ENCODE data around the gene DNAJA3.

Gene DNAJA3

DNA sequence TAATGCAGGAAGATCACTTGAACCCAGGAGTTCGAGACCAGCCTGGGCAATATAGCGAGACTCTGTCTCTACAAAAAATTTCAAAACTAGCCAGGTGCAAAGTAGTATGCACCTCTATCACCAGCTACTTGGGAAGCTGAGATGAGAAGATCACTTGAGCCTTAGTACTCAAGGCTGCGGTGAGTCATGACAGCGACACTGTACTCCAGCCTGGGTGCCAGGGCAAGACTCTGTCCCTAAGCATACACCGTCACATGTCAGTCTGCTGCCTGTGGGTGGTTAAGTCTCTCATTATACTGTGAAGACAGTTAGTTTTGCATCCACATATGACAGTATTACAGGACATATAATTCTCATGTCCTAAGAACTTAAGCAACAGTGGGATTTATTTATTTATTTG, 27.0 kb downstream of the DNAJA3 start:
- no peaks in the 10 kb centered on the region for H3K9me3 Mint-ChIP-seq
- H3K27ac Mint-ChIP-seq: no peak overlapping the region
- H3K27me3 Mint-ChIP-seq (ENCODE audit: low read depth): no peaks in the 10 kb centered on the region
- no peak overlapping the region for H3K4me3 Mint-ChIP-seq
- no peaks in the 10 kb centered on the region for H3K4me1 Mint-ChIP-seq (ENCODE audit: low read depth)
- H3K36me3 Mint-ChIP-seq (ENCODE audit: low read depth): peaks cover 38% of the 10 kb centered on the region
- DNase-seq (ENCODE audit: low spot score): no peak

DNA sequence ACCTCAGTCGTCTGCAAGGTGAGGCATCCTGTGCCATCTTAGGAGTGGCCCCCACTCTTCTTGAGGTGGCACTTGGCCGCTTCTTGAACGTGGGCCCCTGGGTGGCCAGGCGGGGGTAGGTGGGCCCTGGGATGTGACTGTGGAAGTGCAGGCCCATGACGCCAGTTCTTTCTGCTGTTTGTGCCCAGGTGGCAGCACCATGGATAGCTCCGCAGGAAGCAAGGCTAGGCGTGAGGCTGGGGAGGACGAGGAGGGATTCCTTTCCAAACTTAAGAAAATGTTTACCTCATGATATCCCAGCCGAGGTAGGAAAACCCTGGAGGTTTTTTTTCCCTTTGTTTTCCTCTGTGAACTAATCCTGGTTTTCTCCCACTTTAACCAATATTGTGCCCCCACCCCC, 29.0 kb downstream of the DNAJA3 start:
- Mint-ChIP-seq H3K9me3 (no peaks in the 10 kb centered on the region), H3K27ac (no peak overlapping the region), H3K36me3 (ENCODE audit: low read depth) (peaks cover 40% of the 10 kb centered on the region), H3K27me3 (ENCODE audit: low read depth) (no peaks in the 10 kb centered on the region), H3K4me1 (ENCODE audit: low read depth) (peaks cover 7% of the 10 kb centered on the region), H3K4me3 (no peak overlapping the region)
- no peak for DNase-seq (ENCODE audit: low spot score)

DNA sequence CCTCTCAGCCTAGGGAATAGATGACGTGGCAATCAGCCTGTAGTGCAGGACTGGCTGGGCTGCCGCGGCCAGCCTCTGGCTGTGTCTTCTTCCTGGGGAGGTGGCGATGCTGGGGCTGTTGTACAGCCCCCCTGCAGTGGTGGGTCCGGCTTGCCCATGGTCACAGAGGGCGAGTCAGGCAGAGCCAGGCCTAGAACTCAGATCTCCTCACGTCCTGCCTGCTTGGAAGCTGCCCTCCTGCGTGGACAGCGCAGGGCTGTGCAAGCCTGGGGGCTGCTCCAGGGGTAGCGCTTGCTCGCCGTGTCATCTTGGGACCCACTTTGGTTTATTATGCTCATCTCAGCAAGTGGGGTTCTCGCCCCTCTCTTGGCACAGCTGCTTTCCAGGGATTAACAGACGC, 29.4 kb downstream of the DNAJA3 start:
- DNase-seq (ENCODE audit: low spot score): no peak
- Mint-ChIP-seq H3K27ac (no peak overlapping the region), H3K4me3 (no peak overlapping the region), H3K9me3 (no peaks in the 10 kb centered on the region), H3K27me3 (ENCODE audit: low read depth) (no peaks in the 10 kb centered on the region), H3K4me1 (ENCODE audit: low read depth) (peaks cover 9% of the 10 kb centered on the region), H3K36me3 (ENCODE audit: low read depth) (peaks cover 41% of the 10 kb centered on the region)

DNA sequence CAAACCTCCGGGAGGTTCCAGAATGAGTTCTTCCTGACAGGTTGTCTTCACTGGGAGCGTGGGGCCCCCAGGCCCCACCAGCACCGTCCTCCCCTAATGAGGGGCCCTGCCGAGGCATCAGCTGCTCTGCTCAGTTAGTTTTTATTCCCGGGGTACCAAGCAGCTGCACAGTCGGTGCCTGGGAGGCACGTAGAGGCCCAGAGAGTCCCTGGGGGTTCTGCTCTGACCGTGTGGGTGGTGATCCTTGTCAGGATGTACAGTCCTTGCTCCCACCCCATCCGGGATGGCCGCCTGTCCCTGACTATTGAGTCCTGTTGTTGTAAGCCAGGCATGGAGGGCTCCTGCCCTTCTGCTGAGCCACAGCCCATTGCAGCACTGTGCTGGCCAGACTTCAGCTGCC, 30.3 kb downstream of the DNAJA3 start:
- peaks cover 40% of the 10 kb centered on the region for H3K36me3 Mint-ChIP-seq (ENCODE audit: low read depth)
- H3K9me3 Mint-ChIP-seq: no peaks in the 10 kb centered on the region
- DNase-seq (ENCODE audit: low spot score): no peak
- peaks cover 9% of the 10 kb centered on the region for H3K4me1 Mint-ChIP-seq (ENCODE audit: low read depth)
- H3K4me3 Mint-ChIP-seq: no peak overlapping the region
- no peaks in the 10 kb centered on the region for H3K27me3 Mint-ChIP-seq (ENCODE audit: low read depth)
- no peak overlapping the region for H3K27ac Mint-ChIP-seq

DNA sequence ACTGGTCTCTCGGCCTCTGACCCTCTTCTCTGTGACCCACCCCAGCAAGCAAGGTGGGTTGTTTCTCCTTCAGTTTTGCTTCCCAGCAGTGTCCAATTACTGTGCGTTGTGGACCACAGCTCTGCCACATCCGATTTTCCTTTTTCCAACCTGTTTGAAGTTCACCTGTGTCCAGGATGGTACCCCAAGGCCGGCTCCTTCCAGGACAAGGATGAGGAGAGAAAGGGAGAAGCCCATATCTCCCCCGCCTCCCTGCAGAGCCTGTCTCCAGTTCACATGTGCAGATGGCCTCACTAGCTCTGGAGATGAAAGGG, 35.2 kb downstream of the DNAJA3 start:
- H3K36me3 Mint-ChIP-seq (ENCODE audit: low read depth): peaks cover 30% of the 10 kb centered on the region
- DNase-seq (ENCODE audit: low spot score): no peak
- H3K4me3 Mint-ChIP-seq: no peak overlapping the region
- no peak overlapping the region for H3K27ac Mint-ChIP-seq
- H3K27me3 Mint-ChIP-seq (ENCODE audit: low read depth): no peaks in the 10 kb centered on the region
- H3K4me1 Mint-ChIP-seq (ENCODE audit: low read depth): peaks cover 11% of the 10 kb centered on the region
- no peaks in the 10 kb centered on the region for H3K9me3 Mint-ChIP-seq

DNA sequence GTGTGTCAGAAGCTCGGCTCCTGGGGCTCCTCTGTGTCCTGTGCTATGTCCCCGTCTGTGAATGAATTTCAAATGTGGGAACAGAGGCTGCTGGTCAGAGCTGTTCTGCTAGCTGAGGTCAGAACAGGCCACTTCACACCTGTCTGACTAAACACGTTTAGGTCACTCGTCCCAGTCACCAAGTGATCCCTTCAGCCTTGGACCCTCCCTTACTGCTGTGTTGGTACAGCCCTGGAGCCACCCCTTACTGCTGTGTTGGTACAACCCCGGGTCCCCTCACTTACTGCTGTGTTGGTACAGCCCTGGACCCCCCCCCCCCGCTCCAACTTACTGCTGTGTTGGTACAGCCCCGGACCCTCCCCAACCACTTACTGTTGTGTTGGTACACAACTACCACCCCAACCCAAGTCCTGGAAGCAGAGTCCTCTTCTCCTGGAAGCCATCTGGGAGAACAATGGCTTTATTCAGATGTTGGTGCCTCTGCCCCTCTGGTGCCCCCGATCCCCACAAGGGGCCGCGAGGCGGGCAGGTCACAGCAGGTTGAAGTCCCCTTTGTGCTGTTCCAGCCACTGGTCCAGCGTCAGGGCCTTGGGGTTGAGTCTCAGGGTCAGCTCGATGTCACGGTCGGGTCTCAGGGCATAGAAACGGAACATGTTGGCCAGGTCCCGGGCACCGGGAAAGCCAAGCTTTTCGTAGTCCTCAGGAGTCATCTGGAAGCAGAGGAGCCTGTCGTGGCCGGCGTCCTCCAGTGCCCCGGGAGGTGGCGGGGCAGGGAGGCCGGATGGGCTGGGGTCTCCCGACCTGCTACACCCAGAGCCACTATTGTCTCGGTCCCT, 35.8 kb downstream of the DNAJA3 start:
- DNase-seq (ENCODE audit: low spot score): no peak
- Mint-ChIP-seq H3K4me3 (no peak overlapping the region), H3K4me1 (ENCODE audit: low read depth) (peaks cover 14% of the 10 kb centered on the region), H3K36me3 (ENCODE audit: low read depth) (peaks cover 32% of the 10 kb centered on the region), H3K27ac (no peak overlapping the region), H3K27me3 (ENCODE audit: low read depth) (no peaks in the 10 kb centered on the region), H3K9me3 (no peaks in the 10 kb centered on the region)

DNA sequence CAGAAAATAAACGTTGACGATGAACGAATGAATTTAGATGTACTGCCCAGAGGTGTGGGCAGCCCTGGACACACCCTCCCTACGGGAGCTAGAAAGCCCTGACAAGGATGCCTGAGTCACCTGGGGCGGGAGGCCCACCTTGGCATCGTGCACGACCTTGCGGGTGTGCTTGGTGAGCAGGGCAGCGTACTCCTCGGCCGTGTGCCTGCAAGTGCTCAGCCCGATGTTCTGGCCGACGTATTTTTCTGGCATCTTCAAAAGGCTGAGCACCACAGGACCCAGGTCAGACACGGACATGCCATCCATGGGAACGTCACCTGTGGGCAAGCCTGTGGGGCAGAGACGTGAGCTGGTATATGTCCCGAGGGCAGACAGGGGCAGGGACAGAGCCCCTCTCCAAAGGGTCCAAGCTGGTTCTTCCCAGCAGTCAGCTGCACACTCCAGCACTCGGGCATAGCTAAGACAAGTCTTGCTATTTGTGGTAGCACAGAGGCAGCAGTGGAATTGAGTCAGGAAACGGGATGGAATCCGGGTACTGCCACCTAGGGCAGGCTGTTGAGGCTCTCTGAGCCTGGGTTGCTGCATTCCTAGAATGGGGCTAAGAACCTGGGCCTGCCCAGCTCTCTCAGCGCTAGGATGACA, 38.0 kb downstream of the DNAJA3 start:
- H3K27me3 Mint-ChIP-seq (ENCODE audit: low read depth): no peaks in the 10 kb centered on the region

DNA sequence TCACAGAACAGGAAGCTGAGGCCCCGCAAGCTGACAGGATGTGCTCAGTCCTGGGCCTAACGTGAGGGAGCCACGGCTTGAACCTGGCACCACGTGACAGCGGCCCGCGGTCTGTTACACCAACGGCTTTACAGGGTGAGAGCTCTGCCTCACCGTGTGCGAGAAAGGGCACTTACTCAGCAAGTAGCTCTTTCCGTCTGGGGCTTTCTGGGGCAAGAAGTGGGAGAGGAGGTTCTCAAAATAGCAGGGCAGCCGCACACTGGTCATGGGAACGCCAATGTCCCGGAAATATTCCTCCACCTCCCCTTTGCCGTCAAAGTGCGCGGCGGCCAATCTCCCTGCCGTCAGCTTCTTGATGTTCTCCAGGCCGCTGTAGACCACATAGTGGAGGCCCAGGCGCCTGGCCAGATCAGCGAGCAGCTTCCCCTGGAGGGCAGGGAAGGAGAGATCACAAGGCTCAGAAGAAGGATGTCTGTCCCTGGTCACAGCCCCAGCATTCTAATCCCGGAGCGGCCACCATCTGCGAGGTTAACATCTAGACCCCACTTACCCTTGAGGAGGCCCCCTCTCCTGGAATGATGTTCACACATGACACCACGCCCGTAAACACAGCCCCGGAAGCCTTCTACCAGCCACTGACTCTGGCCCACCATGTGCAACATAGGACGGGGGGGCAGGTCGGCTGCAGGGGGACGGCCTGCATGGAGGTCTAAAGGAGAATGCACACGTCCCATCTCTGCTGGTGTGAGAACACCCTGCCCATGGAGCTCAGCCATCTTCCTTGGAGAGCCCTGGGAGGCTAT, 40.5 kb downstream of the DNAJA3 start:
- no peaks in the 10 kb centered on the region for H3K9me3 Mint-ChIP-seq
- no peak overlapping the region for H3K4me3 Mint-ChIP-seq
- DNase-seq (ENCODE audit: low spot score): no peak
- peaks cover 21% of the 10 kb centered on the region for H3K36me3 Mint-ChIP-seq (ENCODE audit: low read depth)
- no peaks in the 10 kb centered on the region for H3K27me3 Mint-ChIP-seq (ENCODE audit: low read depth)
- H3K4me1 Mint-ChIP-seq (ENCODE audit: low read depth): peaks cover 5% of the 10 kb centered on the region
- H3K27ac Mint-ChIP-seq: peak overlapping the region; percentile 68

More for the DNA sequence above, 38.0 kb downstream of the DNAJA3 start:
- H3K36me3 Mint-ChIP-seq (ENCODE audit: low read depth): peaks cover 33% of the 10 kb centered on the region
- H3K27ac Mint-ChIP-seq: no peak overlapping the region
- no peaks in the 10 kb centered on the region for H3K9me3 Mint-ChIP-seq
- H3K4me1 Mint-ChIP-seq (ENCODE audit: low read depth): peaks cover 14% of the 10 kb centered on the region
- DNase-seq (ENCODE audit: low spot score): no peak
- no peak overlapping the region for H3K4me3 Mint-ChIP-seq

DNA sequence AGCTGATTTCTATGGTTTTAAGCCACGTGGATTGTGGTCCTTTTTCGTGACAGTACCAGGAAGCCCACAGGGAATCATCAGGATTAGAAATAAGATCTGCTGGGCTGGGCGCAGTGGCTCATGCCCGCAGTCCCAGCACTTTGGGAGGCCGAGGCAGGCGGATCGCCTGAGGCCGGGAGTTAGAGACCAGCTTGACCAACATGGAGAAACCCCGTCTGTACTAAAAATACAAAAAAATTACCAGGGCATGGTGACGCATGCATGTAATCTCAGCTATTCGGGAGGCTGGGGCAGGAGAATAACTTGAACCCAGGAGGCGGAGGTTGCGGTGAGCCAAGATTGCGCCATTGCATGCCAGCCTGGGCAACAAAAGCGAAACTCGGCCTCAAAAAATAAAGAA, 42.2 kb downstream of the DNAJA3 start:
- H3K4me3 Mint-ChIP-seq: no peak overlapping the region
- H3K36me3 Mint-ChIP-seq (ENCODE audit: low read depth): peaks cover 23% of the 10 kb centered on the region
- H3K27me3 Mint-ChIP-seq (ENCODE audit: low read depth): no peaks in the 10 kb centered on the region
- no peak for DNase-seq (ENCODE audit: low spot score)
- peaks cover 7% of the 10 kb centered on the region for H3K4me1 Mint-ChIP-seq (ENCODE audit: low read depth)
- no peaks in the 10 kb centered on the region for H3K9me3 Mint-ChIP-seq
- no peak overlapping the region for H3K27ac Mint-ChIP-seq

DNA sequence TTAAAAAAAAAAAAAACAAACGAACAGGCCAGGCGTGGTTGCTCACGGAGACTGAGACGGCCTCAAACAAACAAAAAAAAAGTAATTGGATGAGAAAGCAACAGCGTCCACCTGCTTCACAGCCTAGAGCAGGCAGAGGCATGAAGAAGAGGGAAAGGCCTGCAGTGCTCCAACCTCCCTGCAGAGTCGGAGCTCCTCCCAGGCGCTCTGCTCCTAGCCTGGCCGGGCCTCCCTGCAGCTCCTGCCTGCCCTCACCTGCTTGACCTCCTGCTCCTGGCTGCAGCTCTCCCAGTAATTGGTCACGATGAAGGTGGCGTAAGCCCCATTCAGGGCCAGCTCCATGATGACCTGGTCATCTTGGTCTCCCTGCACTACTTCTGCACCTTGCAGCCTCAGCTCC, 43.3 kb downstream of the DNAJA3 start:
- H3K27me3 Mint-ChIP-seq (ENCODE audit: low read depth): no peaks in the 10 kb centered on the region
- no peak overlapping the region for H3K4me3 Mint-ChIP-seq
- H3K36me3 Mint-ChIP-seq (ENCODE audit: low read depth): peaks cover 24% of the 10 kb centered on the region
- peaks cover 10% of the 10 kb centered on the region for H3K4me1 Mint-ChIP-seq (ENCODE audit: low read depth)
- no peaks in the 10 kb centered on the region for H3K9me3 Mint-ChIP-seq
- no peak for DNase-seq (ENCODE audit: low spot score)
- no peak overlapping the region for H3K27ac Mint-ChIP-seq

DNA sequence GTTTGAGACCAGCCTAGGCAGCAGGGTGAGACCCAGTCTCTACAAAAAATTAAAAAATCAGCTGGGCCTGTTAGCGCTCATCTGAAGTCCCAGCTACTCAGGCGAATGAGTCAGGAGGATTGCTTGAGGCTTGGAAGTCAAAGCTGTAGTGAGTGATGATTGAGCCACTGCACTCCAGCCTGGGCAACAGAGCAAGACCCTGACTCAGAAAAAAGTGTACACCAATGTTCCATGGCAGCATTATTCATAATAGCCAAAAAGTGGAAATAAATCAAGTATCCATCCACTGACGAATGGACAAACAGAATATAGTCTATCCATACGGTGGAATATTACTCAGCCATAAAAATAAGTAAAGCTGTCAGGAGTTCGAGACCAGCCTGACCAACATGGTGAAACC, 46.2 kb downstream of the DNAJA3 start:
- Mint-ChIP-seq H3K9me3 (no peaks in the 10 kb centered on the region), H3K4me3 (no peak overlapping the region), H3K36me3 (ENCODE audit: low read depth) (peaks cover 12% of the 10 kb centered on the region), H3K27ac (no peak overlapping the region), H3K27me3 (ENCODE audit: low read depth) (no peaks in the 10 kb centered on the region), H3K4me1 (ENCODE audit: low read depth) (peaks cover 12% of the 10 kb centered on the region)
- DNase-seq (ENCODE audit: low spot score): no peak

DNA sequence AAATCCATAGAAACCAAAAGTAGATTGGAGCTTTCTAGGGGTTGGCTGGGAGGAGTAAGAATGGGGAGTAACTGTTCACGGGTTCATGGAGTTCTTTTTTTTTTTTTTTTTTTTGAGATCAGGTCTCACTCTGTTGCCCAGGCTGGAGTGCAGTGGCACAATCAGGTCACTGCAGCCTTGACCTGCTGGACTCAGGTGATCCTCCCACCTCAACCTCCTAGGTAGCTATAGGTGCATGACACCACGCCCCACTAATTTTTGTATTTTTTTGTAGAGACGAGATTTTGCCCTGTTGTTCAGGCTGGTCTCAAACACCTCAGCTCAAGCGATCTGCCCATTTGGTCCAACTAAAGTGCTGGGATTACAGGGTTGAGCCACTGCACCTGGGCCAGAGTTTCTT, 47.2 kb downstream of the DNAJA3 start:
- Mint-ChIP-seq H3K27me3 (ENCODE audit: low read depth) (no peaks in the 10 kb centered on the region), H3K4me3 (peak overlapping the region; percentile 16), H3K4me1 (ENCODE audit: low read depth) (peaks cover 17% of the 10 kb centered on the region), H3K9me3 (no peaks in the 10 kb centered on the region), H3K27ac (peak overlapping the region; percentile 24), H3K36me3 (ENCODE audit: low read depth) (peaks cover 13% of the 10 kb centered on the region)
- no peak for DNase-seq (ENCODE audit: low spot score)

DNA sequence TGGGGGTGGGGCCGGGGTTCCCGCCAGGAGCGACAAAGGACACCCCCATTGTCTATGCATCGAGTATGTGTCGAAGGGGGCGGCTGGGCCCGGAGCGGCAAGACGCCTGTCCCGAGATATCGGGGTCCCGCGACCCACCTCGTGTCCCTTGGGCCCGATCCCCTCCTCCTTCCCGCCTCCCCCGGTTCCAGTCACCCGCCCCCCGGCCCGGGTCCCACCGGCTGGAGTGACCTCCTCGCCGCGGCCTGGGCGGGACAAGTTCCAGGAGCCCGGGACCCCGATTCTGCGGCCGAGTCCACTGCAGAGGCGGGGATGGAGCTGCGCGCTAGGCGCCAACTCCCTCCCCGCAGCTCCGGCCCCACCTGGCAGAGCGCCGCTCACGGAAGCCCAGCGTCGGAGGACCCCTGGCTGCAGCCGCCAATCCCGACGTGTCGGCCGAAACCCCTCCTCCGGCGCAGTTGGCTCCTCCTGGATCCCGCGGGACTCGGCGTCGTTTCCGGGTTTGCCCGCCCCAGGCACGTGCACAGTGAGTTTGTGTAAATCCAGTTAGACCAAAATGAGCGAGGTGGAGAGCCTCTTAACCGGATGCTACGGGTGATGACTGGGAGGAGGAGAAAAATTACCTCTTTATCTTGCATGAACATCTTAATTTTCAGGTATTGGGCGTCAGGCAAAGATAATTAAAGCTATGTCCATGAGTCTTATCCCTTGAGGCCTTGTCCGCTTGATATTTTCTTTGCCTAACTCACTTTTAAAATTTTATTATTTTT, 48.7 kb downstream of the DNAJA3 start, which contains the start of gene NMRAL1:
NMRAL1 (minus strand) TSS at position 434 of the 770 bp plus-strand sequence. CDS start 493 bp downstream, outside the sequence.
- Mint-ChIP-seq H3K27me3 (ENCODE audit: low read depth) (no peaks in the 10 kb centered on the region), H3K4me1 (ENCODE audit: low read depth) (peaks cover 24% of the 10 kb centered on the region)

More for the DNA sequence above, 48.7 kb downstream of the DNAJA3 start, which contains the start of gene NMRAL1:
- DNase-seq (ENCODE audit: low spot score): peak; percentile 84
- H3K36me3 Mint-ChIP-seq (ENCODE audit: low read depth): peaks cover 18% of the 10 kb centered on the region
- peak within 1 kb of the TSS; percentile 88 for H3K4me3 Mint-ChIP-seq
- H3K27ac Mint-ChIP-seq: peak within 1 kb of the TSS; percentile 94
- H3K9me3 Mint-ChIP-seq: no peaks in the 10 kb centered on the region

Measured in T-helper 2 cell treated with Interferon-gamma antibody and Interleukin-4, amounts not matched to agents 5 μg/mL and 100 μg/mL, for 36 hours (primary cell).